ENCODE results near the gene SLC5A12.

SLC5A12 gene

DNA sequence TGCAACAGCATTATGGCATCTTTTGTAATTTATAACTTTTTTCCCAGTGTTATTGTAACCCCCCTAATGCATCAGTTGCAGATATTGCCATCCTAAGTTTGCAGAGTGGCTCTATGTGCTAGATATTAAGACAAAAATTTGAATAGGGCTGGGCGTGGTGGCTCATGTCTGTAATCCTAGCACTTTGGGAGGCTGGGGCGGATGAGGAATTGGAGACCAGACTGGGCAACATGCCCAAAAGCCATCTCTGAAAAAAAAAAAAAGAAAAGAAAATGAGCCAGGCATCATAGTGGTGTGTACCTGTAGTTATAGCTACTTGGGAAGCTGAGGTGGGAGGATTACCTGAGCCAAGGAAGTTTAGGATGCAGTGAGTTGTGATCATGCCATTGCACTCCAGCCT lies 99.7 kb downstream of the SLC5A12 start:
- TF ChIP-seq, protein P1, sequence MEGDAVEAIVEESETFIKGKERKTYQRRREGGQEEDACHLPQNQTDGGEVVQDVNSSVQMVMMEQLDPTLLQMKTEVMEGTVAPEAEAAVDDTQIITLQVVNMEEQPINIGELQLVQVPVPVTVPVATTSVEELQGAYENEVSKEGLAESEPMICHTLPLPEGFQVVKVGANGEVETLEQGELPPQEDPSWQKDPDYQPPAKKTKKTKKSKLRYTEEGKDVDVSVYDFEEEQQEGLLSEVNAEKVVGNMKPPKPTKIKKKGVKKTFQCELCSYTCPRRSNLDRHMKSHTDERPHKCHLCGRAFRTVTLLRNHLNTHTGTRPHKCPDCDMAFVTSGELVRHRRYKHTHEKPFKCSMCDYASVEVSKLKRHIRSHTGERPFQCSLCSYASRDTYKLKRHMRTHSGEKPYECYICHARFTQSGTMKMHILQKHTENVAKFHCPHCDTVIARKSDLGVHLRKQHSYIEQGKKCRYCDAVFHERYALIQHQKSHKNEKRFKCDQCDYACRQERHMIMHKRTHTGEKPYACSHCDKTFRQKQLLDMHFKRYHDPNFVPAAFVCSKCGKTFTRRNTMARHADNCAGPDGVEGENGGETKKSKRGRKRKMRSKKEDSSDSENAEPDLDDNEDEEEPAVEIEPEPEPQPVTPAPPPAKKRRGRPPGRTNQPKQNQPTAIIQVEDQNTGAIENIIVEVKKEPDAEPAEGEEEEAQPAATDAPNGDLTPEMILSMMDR (conservative IDR thresholded peaks at IDR 0.05): no peak
- TF ChIP-seq ZFX (IDR thresholded peaks at IDR 0.05): no peak
- H3K27ac ChIP-seq: no peak overlapping the region

DNA sequence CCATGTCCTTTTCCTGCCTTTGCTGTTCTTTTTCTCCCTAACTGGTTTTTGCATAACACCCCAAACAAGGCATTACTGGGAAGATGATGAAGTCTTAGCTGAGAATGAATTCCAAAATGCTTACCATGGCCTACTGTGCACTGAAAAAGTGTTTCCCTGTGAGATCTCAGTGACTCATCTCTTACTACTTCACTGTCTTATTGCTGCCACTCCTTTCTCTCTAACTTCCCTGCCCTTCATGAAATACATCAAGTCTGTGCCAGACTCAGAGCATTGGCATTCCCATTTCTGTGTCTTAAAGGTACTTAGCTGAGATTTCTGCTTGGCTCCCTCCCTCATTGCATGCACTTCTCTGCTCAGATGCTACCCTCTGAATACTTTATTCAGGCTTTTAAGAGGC lies 100.7 kb downstream of the SLC5A12 start:
- TF ChIP-seq, protein P1 (conservative IDR thresholded peaks at IDR 0.05): no peak
- TF ChIP-seq ZFX (IDR thresholded peaks at IDR 0.05): no peak
- H3K27ac ChIP-seq: no peak overlapping the region

DNA sequence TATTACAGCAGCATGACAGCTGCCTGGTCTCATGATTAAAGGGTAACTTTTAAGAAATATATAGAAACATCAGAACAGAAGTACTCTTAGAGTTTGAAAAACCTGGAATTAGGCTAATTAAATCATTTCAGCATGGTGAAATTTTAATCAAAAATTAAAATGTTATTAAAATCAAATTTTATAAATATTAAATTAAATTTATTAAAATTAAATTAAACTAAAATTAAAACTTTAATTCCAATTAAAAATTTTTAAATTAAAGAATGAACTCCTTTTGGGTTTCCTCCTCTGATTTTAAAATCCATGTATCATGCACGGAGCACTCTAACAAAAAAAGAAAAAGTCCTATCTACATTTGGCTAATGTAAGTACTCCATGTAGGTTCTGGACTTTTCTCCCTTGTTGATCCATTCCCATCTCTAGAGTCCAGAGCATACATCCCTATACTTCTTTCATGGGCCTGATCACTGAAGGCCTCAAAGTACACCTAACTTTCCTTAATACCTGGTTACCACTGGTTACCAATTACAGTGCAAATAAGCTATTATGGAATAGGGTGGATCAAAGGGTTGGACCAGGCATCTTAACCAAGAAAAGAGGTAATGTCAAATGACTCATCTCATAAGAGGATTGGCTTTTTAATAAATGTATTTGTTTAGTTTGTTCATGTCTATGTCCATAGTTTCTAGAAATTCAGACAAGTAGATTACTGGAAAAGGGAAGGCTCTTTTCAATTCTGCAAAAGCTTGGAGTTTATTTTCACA lies 101.4 kb downstream of the SLC5A12 start:
- no peak overlapping the region for H3K27ac ChIP-seq
- TF ChIP-seq, protein P1 (conservative IDR thresholded peaks at IDR 0.05): no peak
- TF ChIP-seq ZFX (IDR thresholded peaks at IDR 0.05): no peak

DNA sequence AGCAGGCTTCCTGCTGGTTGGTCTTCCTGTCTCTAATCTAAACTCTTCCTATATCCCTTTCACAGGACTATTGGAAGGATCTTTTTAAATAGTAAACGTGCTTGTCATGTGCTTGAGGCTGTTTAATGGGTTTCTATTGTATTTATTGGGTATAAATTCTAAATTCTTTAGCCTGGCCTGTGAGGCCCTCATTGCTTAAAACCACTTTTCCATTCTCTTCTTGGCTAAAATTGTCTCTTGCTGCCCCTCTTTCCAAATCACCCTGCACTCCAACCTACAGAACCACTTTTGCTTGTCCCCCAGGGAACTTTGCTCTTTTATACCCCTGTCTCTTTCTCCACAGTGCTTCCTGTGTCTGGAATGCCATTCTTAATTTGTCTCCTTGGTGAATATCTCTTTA lies 103.4 kb downstream of the SLC5A12 start:
- no peak for TF ChIP-seq ZFX (IDR thresholded peaks at IDR 0.05)
- TF ChIP-seq, protein P1 (conservative IDR thresholded peaks at IDR 0.05): no peak

More for the DNA sequence above, 103.4 kb downstream of the SLC5A12 start:
- no peak overlapping the region for H3K27ac ChIP-seq

Data from C4-2B (cell line).